Measurements from ENCODE around the gene TTYH3.

DNA sequence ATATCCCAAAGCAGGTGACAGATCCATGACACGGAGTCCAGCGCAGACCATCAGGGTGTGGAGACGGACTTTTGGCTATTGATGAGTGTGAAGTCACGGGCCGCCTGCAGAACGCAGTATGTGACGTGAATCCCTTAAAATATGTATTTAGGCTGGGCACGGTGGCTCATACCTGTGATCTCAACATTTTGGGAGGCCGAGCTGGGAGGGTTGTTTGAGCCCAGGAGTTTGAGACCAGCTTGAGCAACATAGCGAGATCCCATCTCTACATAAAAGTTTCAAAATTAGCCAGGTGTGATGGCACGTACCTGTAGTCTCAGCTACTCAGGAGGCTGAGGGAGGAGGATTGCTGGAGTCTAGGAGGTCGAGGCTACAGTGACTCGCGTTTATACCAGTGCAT is 54.3 kb downstream of the TTYH3 start:
- TF ChIP-seq, protein P1, sequence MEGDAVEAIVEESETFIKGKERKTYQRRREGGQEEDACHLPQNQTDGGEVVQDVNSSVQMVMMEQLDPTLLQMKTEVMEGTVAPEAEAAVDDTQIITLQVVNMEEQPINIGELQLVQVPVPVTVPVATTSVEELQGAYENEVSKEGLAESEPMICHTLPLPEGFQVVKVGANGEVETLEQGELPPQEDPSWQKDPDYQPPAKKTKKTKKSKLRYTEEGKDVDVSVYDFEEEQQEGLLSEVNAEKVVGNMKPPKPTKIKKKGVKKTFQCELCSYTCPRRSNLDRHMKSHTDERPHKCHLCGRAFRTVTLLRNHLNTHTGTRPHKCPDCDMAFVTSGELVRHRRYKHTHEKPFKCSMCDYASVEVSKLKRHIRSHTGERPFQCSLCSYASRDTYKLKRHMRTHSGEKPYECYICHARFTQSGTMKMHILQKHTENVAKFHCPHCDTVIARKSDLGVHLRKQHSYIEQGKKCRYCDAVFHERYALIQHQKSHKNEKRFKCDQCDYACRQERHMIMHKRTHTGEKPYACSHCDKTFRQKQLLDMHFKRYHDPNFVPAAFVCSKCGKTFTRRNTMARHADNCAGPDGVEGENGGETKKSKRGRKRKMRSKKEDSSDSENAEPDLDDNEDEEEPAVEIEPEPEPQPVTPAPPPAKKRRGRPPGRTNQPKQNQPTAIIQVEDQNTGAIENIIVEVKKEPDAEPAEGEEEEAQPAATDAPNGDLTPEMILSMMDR (IDR thresholded peaks at IDR 0.05): no peak
- no peak for TF ChIP-seq POLR2AphosphoS5 (IDR thresholded peaks at IDR 0.05; ENCODE audit: insufficient read depth in 1 of 2, low read depth in 1 of 2)

Measured in vagina (tissue), 2 donors.